Activated CD4-positive, alpha-beta T cell treated with anti-CD3 and anti-CD28 coated beads for 1 hour (primary cell): ENCODE results near the gene MAP4K4.
"Not testable (repeated sequence)": the region's sequence is repeated elsewhere in the genome, so short reads cannot be mapped to it uniquely, and the experiment has no call there.

ENCODE experiments used
- DNase-seq: peaks from one replicate; pipeline ENCODE4 v3.0.0-alpha.2; 2020

Gene MAP4K4

GRCh38 chr2:101930847-101931246 lies 233.3 kb downstream of the MAP4K4 start:
- DNase-seq, result no peak

- no peak for DNase-seq
These were observed 233.9 kb downstream of the MAP4K4 start for GRCh38 chr2:101931402-101931801.

- DNase-seq, result not testable (repeated sequence)
These were observed 238.3 kb downstream of the MAP4K4 start for GRCh38 chr2:101935764-101936163.

- DNase-seq, result no peak
These were observed 245.3 kb downstream of the MAP4K4 start for GRCh38 chr2:101942851-101943250.
